ENCODE data around the gene ATP1B2. TPM values are rescaled to one million over a fixed set of nuclear protein-coding genes. Genes with fewer than 3 reads are reported as not detected.

ATP1B2 gene
- total RNA-seq, 1 experiment from 2014 or later, result 0.63 TPM

- H3K79me2 ChIP-seq (ENCODE audit: low read depth), result no peaks in the 10 kb centered on the region
- no peak overlapping the region for H3K4me2 ChIP-seq
- H3F3A ChIP-seq (ENCODE audit: insufficient read depth, low read depth), result no peaks in the 10 kb centered on the region
- no TSS peak for BruUV-seq (replicated peaks)
- no peaks in the 10 kb centered on the region for H3K4me1 ChIP-seq (replicated peaks; ENCODE audit: insufficient read depth)
- CTCF ChIA-PET, result no interaction called here
- POLR2A ChIA-PET (ENCODE audit: unreplicated experiment), result no interaction called here
- no peak overlapping the region for H3K4me3 ChIP-seq
- intact Hi-C loops (cut with micrococcal nuclease; ENCODE audit: unreplicated experiment), result no loop called here
- no peaks in the 10 kb centered on the region for H3K36me3 ChIP-seq (ENCODE audit: low read depth)
- no peak for DNase-seq
- no peak overlapping the region for H3K27ac ChIP-seq
- TF ChIP-seq EZH2 (IDR thresholded peaks at IDR 0.05; ENCODE audit: low read depth) (no peak), CTCF (conservative IDR thresholded peaks at IDR 0.05) (no peak)
- no peaks in the 10 kb centered on the region for H3K9me2 ChIP-seq (ENCODE audit: insufficient read depth)
- no peaks in the 10 kb centered on the region for H3K27me3 ChIP-seq (ENCODE audit: insufficient read depth, low read depth)
- H3K9me3 ChIP-seq (ENCODE audit: insufficient read depth, low read depth), result no peaks in the 10 kb centered on the region
- H4K20me1 ChIP-seq (ENCODE audit: insufficient read depth), result no peaks in the 10 kb centered on the region
- H2AFZ ChIP-seq, result no peak overlapping the region
Measured at GRCh38 chr17:7697828-7698588, 47.3 kb downstream of the ATP1B2 start.

GRCh38 chr17:7700510-7700909, 49.8 kb downstream of the ATP1B2 start:
- Histone ChIP-seq H4K20me1 (ENCODE audit: insufficient read depth) (no peaks in the 10 kb centered on the region), H3F3A (ENCODE audit: insufficient read depth, low read depth) (no peaks in the 10 kb centered on the region), H3K4me1 (replicated peaks; ENCODE audit: insufficient read depth) (no peaks in the 10 kb centered on the region), H3K79me2 (ENCODE audit: low read depth) (no peaks in the 10 kb centered on the region), H3K27me3 (ENCODE audit: insufficient read depth, low read depth) (no peaks in the 10 kb centered on the region), H3K9me2 (ENCODE audit: insufficient read depth) (no peaks in the 10 kb centered on the region), H3K4me3 (no peak overlapping the region), H3K36me3 (ENCODE audit: low read depth) (no peaks in the 10 kb centered on the region), H3K27ac (no peak overlapping the region), H3K9me3 (ENCODE audit: insufficient read depth, low read depth) (no peaks in the 10 kb centered on the region), H2AFZ (no peak overlapping the region), H3K4me2 (no peak overlapping the region)
- intact Hi-C loops (cut with micrococcal nuclease; ENCODE audit: unreplicated experiment), result no loop called here
- CTCF ChIA-PET, result no interaction called here
- no peak for TF ChIP-seq EZH2 (IDR thresholded peaks at IDR 0.05; ENCODE audit: low read depth)
- TF ChIP-seq CTCF (conservative IDR thresholded peaks at IDR 0.05), result no peak
- BruUV-seq (replicated peaks), result no TSS peak
- DNase-seq, result no peak
- POLR2A ChIA-PET (ENCODE audit: unreplicated experiment), result no interaction called here

GRCh38 chr17:7701681-7702080, 51.0 kb downstream of the ATP1B2 start:
- CTCF ChIA-PET, result no interaction called here
- Histone ChIP-seq H3F3A (ENCODE audit: insufficient read depth, low read depth) (no peaks in the 10 kb centered on the region), H3K9me2 (ENCODE audit: insufficient read depth) (no peaks in the 10 kb centered on the region), H3K27me3 (ENCODE audit: insufficient read depth, low read depth) (no peaks in the 10 kb centered on the region), H3K4me3 (no peak overlapping the region), H3K4me1 (replicated peaks; ENCODE audit: insufficient read depth) (no peaks in the 10 kb centered on the region), H2AFZ (no peak overlapping the region), H3K79me2 (ENCODE audit: low read depth) (no peaks in the 10 kb centered on the region), H3K36me3 (ENCODE audit: low read depth) (no peaks in the 10 kb centered on the region), H3K9me3 (ENCODE audit: insufficient read depth, low read depth) (no peaks in the 10 kb centered on the region), H4K20me1 (ENCODE audit: insufficient read depth) (no peaks in the 10 kb centered on the region), H3K27ac (no peak overlapping the region), H3K4me2 (no peak overlapping the region)
- BruUV-seq (replicated peaks), result no TSS peak
- POLR2A ChIA-PET (ENCODE audit: unreplicated experiment), result interaction anchor here (0.5 kb wide), 1 partner anchor 383 kb away, joined by 3 read pairs; no protein-coding TSS in a partner anchor
- intact Hi-C loops (cut with micrococcal nuclease; ENCODE audit: unreplicated experiment), result no loop called here
- no peak for TF ChIP-seq CTCF (conservative IDR thresholded peaks at IDR 0.05)
- TF ChIP-seq EZH2 (IDR thresholded peaks at IDR 0.05; ENCODE audit: low read depth), result no peak
- no peak for DNase-seq
